Liver (tissue), 9 donors: ENCODE results near the gene ENTHD1. TPM values are rescaled to one million over a fixed set of nuclear protein-coding genes. Genes with fewer than 3 reads are reported as not detected.

Experiments
- DNase-seq: peaks from one replicate; pipeline ENCODE4 v3.0.0-alpha.2; 2017; ENCODE audit warnings: low spot score
- H3K27ac ChIP-seq, 2 donors: one replicate each; pipeline ENCODE4 v1.7.0; 2013; ENCODE audit warnings: inconsistent platforms in 2 of 2, low read length in 2 of 2, control low read depth in 1 of 2, low read depth in 1 of 2, mild to moderate bottlenecking in 1 of 2
- H3K27me3 ChIP-seq, 4 donors: one replicate each; pipeline versions ENCODE4 v1.6.1 to v1.7.0; 2013; ENCODE audit warnings: low read length in 3 of 4, inconsistent platforms in 1 of 4, mild to moderate bottlenecking in 1 of 4, moderate library complexity in 1 of 4; ENCODE audit not compliant: control insufficient read depth in 4 of 4, insufficient read depth in 4 of 4
- H3K36me3 ChIP-seq, 4 donors: one replicate each; pipeline versions ENCODE4 v1.6.1 to v1.7.0; 2013; ENCODE audit warnings: low read length in 3 of 4, mild to moderate bottlenecking in 3 of 4, low read depth in 1 of 4, moderate library complexity in 1 of 4; ENCODE audit not compliant: control insufficient read depth in 4 of 4, insufficient read depth in 3 of 4
- H3K4me1 ChIP-seq, 4 donors: one replicate each; pipeline versions ENCODE4 v1.6.1 to v1.7.0; 2013; ENCODE audit warnings: low read length in 3 of 4, mild to moderate bottlenecking in 3 of 4, moderate library complexity in 1 of 4; ENCODE audit not compliant: control insufficient read depth in 4 of 4, insufficient read depth in 4 of 4
- H3K4me3 ChIP-seq, 3 donors: one replicate each; pipeline versions ENCODE4 v1.6.1 to v1.7.0; 2013; ENCODE audit warnings: low read length in 3 of 3, control low read depth in 1 of 3, low read depth in 1 of 3, mild to moderate bottlenecking in 1 of 3
- H3K9ac ChIP-seq, 2 donors: one replicate each; pipeline ENCODE4 v1.7.0; 2013; ENCODE audit warnings: low read length in 2 of 2, mild to moderate bottlenecking in 2 of 2, moderate library complexity in 2 of 2, control low read depth in 1 of 2, low read depth in 1 of 2
- H3K9me3 ChIP-seq, 4 donors: one replicate each; pipeline versions ENCODE4 v1.6.1 to v1.7.0; 2013; ENCODE audit warnings: low read length in 3 of 4; ENCODE audit not compliant: control insufficient read depth in 4 of 4
- ATF3 ChIP-seq: IDR thresholded peaks from 2 replicates; pipeline ENCODE4 v1.6.1; 2016; ENCODE audit warnings: antibody characterized with exemption
- CTCF ChIP-seq: fragments of 150-350 bp; IDR thresholded peaks from 2 replicates; pipeline ENCODE4 v1.5.1; 2017; ENCODE audit warnings: improper control_type of control experiment, low read depth, low read length; ENCODE audit not compliant: missing input control
- FOXA1 ChIP-seq: IDR thresholded peaks from 2 replicates; pipeline ENCODE4 v1.6.1; 2016; ENCODE audit warnings: antibody characterized with exemption
- FOXA2 ChIP-seq: IDR thresholded peaks from 2 replicates; pipeline ENCODE4 v1.6.1; 2016; ENCODE audit warnings: antibody characterized with exemption
- GABPA ChIP-seq, 2 donors: IDR thresholded peaks in 1 of 2; conservative IDR thresholded peaks in 1 of 2; 2 replicates each; pipeline ENCODE4 v1.6.1; 2016; ENCODE audit warnings: antibody characterized with exemption in 2 of 2, mild to moderate bottlenecking in 1 of 2, moderate library complexity in 1 of 2
- HNF4A ChIP-seq, 2 donors: conservative IDR thresholded peaks; 2 replicates each; pipeline ENCODE4 v1.6.1; 2016; ENCODE audit warnings: antibody characterized with exemption in 2 of 2, mild to moderate bottlenecking in 2 of 2
- JUND ChIP-seq, 2 donors: IDR thresholded peaks; 2 replicates each; pipeline ENCODE4 v1.6.1; 2016; ENCODE audit warnings: antibody characterized with exemption in 2 of 2
- MAX ChIP-seq: IDR thresholded peaks from 2 replicates; pipeline ENCODE4 v1.6.1; 2016; ENCODE audit warnings: antibody characterized with exemption
- NR2F2 ChIP-seq: IDR thresholded peaks from 2 replicates; pipeline ENCODE4 v1.6.1; 2016; ENCODE audit warnings: antibody characterized with exemption
- RAD21 ChIP-seq, 2 donors: IDR thresholded peaks; 2 replicates each; pipeline ENCODE4 v1.6.1; 2016; ENCODE audit warnings: antibody characterized with exemption in 2 of 2, mild to moderate bottlenecking in 2 of 2
- RXRA ChIP-seq, 2 donors: IDR thresholded peaks; 2 replicates each; pipeline ENCODE4 v1.6.1; 2017 to 2018; ENCODE audit warnings: antibody characterized with exemption in 2 of 2, mild to moderate bottlenecking in 1 of 2
- SP1 ChIP-seq: IDR thresholded peaks from 2 replicates; pipeline ENCODE4 v1.6.1; 2018; ENCODE audit warnings: antibody characterized with exemption, mild to moderate bottlenecking
- TAF1 ChIP-seq: conservative IDR thresholded peaks from 2 replicates; pipeline ENCODE4 v1.6.1; 2016; ENCODE audit warnings: antibody characterized with exemption, mild to moderate bottlenecking
- YY1 ChIP-seq: IDR thresholded peaks from 2 replicates; pipeline ENCODE4 v1.6.1; 2016; ENCODE audit warnings: antibody characterized with exemption, mild to moderate bottlenecking
- ZBTB33 ChIP-seq: IDR thresholded peaks from 2 replicates; pipeline ENCODE4 v1.6.1; 2016; ENCODE audit warnings: antibody characterized with exemption
- WGBS: extraction: QIAGEN DNeasy Blood & Tissue Kit; methylation state at CpG from one replicate; pipeline ENCODE4 v1.1.7; 2013; 5-methylcytosine and 5-hydroxymethylcytosine counted together
- polyA plus RNA-seq, 2 donors: library from polyadenylated mRNA; stranded (reverse) in 1 of 2; unstranded in 1 of 2; fragments of 200-250 nt in 1 of 2; fragments of >200 nt in 1 of 2; fragmentation: Nextera tagmentation in 1 of 2; extraction: Ambion mirVana in 1 of 2; gene quantifications; one replicate each; pipeline versions ENCODE4 v1.2.1 to v1.2.3, GENCODE V29; 2013 to 2015
- total RNA-seq, 2 donors: library from RNA; depleted of rRNA; stranded (reverse); fragments of >200 nt; gene quantifications; one replicate each; pipeline ENCODE4 v1.2.3, GENCODE V29; 2014
- donor health status: healthy.
- donor health status: healthy.
- donor health status: healthy.
- donor health status: healthy.
- donor health status: healthy.

The ENTHD1 gene
- total and polyA plus RNA-seq, 4 donors = not detected

GRCh38 chr22:39925909-39926679 is 32.5 kb upstream of the ENTHD1 start:
- TF ChIP-seq SP1 (no peak), RXRA (IDR thresholded peaks at IDR 0.05) (no peak), HNF4A (conservative IDR thresholded peaks at IDR 0.05) (no peak), ATF3 (no peak), FOXA1 (no peak)
- Histone ChIP-seq H3K27me3 (peaks cover 0 to 8% (median 0%) of the 10 kb centered on the region in 4 donors), H3K4me3 (no peak overlapping the region), H3K9me3 (no peaks in the 10 kb centered on the region), H3K9ac (no peak overlapping the region), H3K4me1 (no peaks in the 10 kb centered on the region), H3K36me3 (no peaks in the 10 kb centered on the region), H3K27ac (no peak overlapping the region)
- WGBS = 74% methylated on average over 8 of the region's 8 CpGs
- no peak for DNase-seq

- no peak for DNase-seq
- H3K27ac ChIP-seq = no peak overlapping the region
- TF ChIP-seq TAF1 = no peak
- H3K9me3 ChIP-seq = no peaks in the 10 kb centered on the region
- H3K4me3 ChIP-seq = no peak overlapping the region
- H3K36me3 ChIP-seq = no peaks in the 10 kb centered on the region
- H3K9ac ChIP-seq = no peak overlapping the region
- H3K27me3 ChIP-seq = peaks cover 0 to 2% (median 0%) of the 10 kb centered on the region in 4 donors
- WGBS = 92% methylated on average over 2 of the region's 2 CpGs
- no peaks in the 10 kb centered on the region for H3K4me1 ChIP-seq
Measured at GRCh38 chr22:39925273-39925672, 31.7 kb upstream of the ENTHD1 start.

- Histone ChIP-seq H3K27ac (no peak overlapping the region), H3K36me3 (no peaks in the 10 kb centered on the region), H3K9me3 (no peaks in the 10 kb centered on the region), H3K4me1 (no peaks in the 10 kb centered on the region), H3K9ac (no peak overlapping the region), H3K27me3 (peaks cover 0 to 2% (median 0%) of the 10 kb centered on the region in 4 donors), H3K4me3 (no peak overlapping the region)
- DNase-seq = no peak
- TF ChIP-seq ZBTB33 = no peak
- 90% methylated on average over 18 of the region's 18 CpGs for WGBS
Measured at GRCh38 chr22:39924286-39924685, 30.7 kb upstream of the ENTHD1 start.

- Histone ChIP-seq H3K4me1 (no peaks in the 10 kb centered on the region), H3K36me3 (no peaks in the 10 kb centered on the region), H3K27me3 (peaks cover 0 to 2% (median 0%) of the 10 kb centered on the region in 4 donors), H3K27ac (no peak overlapping the region), H3K4me3 (no peak overlapping the region), H3K9ac (no peak overlapping the region), H3K9me3 (no peaks in the 10 kb centered on the region)
- TF ChIP-seq FOXA1 (no peak), ATF3 (no peak), YY1 (no peak), SP1 (no peak), JUND (IDR thresholded peaks at IDR 0.05) (no peak), FOXA2 (no peak), HNF4A (conservative IDR thresholded peaks at IDR 0.05) (no peak), NR2F2 (no peak), ZBTB33 (no peak), MAX (no peak), GABPA (IDR thresholded peaks at IDR 0.05 in 1 of 2, conservative IDR thresholded peaks at IDR 0.05 in 1 of 2) (no peak), CTCF (no peak), RAD21 (IDR thresholded peaks at IDR 0.05) (no peak)
- 72% methylated on average over 5 of the region's 5 CpGs for WGBS
- DNase-seq = no peak
Measured at GRCh38 chr22:39923696-39924095, 30.1 kb upstream of the ENTHD1 start.
